ENCODE data around the gene TUBGCP4. TPM values are rescaled to one million over a fixed set of nuclear protein-coding genes. Genes with fewer than 3 reads are reported as not detected.
A peak's percentile ranks its signal among the peaks of the same experiment; 100 is the strongest.

Gene TUBGCP4
- polyA plus RNA-seq, 2 of the 4 experiments (the other 2 are of a cell fraction): 6.7 to 10.4 TPM

GRCh38 chr15:43441316-43441715 lies 70.4 kb downstream of the TUBGCP4 start:
- DNase-seq (ENCODE audit: low read depth in 1 of 2, low spot score in 1 of 2) (peak; percentile 23 to 37), FAIRE-seq (no peak)
- POLR2A ChIA-PET: interaction anchor here (1.8 kb wide), 1 partner anchor 69 kb away, joined by 10 read pairs; no protein-coding TSS in a partner anchor

GRCh38 chr15:43446344-43446743 lies 75.4 kb downstream of the TUBGCP4 start:
- no peak for ATAC-seq
- no peak for FAIRE-seq
- Histone ChIP-seq H3K27ac (no peak overlapping the region), H3K9me3 (no peaks in the 10 kb centered on the region), H3K4me1 (peaks cover 7% of the 10 kb centered on the region; the same call in 2 of the 3 replicates), H3K4me3 (no peak overlapping the region), H3K4me2 (no peak overlapping the region)
- POLR2A ChIA-PET: no interaction called here
- no peak for DNase-seq (ENCODE audit: low read depth in 1 of 2, low spot score in 1 of 2)
- WGBS (ENCODE audit: missing lambda C conversion rate): 83% methylated on average over 2 of the region's 2 CpGs
- CTCF ChIA-PET: interaction anchor here (1.1 kb wide), 1 partner anchor 9 kb away, joined by 4 read pairs; no protein-coding TSS in a partner anchor
- TF ChIP-seq RFX5 (IDR thresholded peaks at IDR 0.05) (peak; percentile 81), ZC3H11A (IDR thresholded peaks at IDR 0.05) (no peak)

More at GRCh38 chr15:43441316-43441715, 70.4 kb downstream of the TUBGCP4 start:
- no peak for TF ChIP-seq HMGXB4 (CRISPR knock-in tag; IDR thresholded peaks at IDR 0.05; ENCODE audit: borderline replicate concordance)
- TF ChIP-seq PBX3 (IDR thresholded peaks at IDR 0.05): no peak
- no peak for TF ChIP-seq MAFK (IDR thresholded peaks at IDR 0.05; ENCODE audit: partially characterized antibody)
- no peak for TF ChIP-seq RNF2 (IDR thresholded peaks at IDR 0.05; ENCODE audit: borderline replicate concordance, low read depth)
- no peak for TF ChIP-seq JUN (IDR thresholded peaks at IDR 0.05)
- TF ChIP-seq REST (IDR thresholded peaks at IDR 0.05): no peak
- no peak for TF ChIP-seq CEBPB (IDR thresholded peaks at IDR 0.05)
- peak overlapping the region; percentile 52 for H3K4me2 ChIP-seq
- no peaks in the 10 kb centered on the region for H3K9me3 ChIP-seq
- H3K4me1 ChIP-seq: peaks cover 22% of the 10 kb centered on the region
- no peak overlapping the region for H3K4me3 ChIP-seq
- ATAC-seq: peak; percentile 67 to 84; a peak in 5 of 6 replicates
- CTCF ChIA-PET: interaction anchor here (0.5 to 2.1 kb wide), 14 partner anchors 8 to 329 kb away, joined by 3 to 30 read pairs (median 4); partner anchors contain the start of gene TP53BP1
- peak overlapping the region; percentile 73 to 92 for H3K27ac ChIP-seq

- Histone ChIP-seq H3K4me3 (no peak overlapping the region), H3K9me3 (no peaks in the 10 kb centered on the region), H3K4me2 (no peak overlapping the region), H3K27ac (no peak overlapping the region), H3K4me1 (no peaks in the 10 kb centered on the region)
- DNase-seq (ENCODE audit: low read depth in 1 of 2, low spot score in 1 of 2) (no peak), ATAC-seq (no peak), FAIRE-seq (no peak)
- POLR2A ChIA-PET: no interaction called here
- CTCF ChIA-PET: interaction anchor here (1.8 kb wide), 1 partner anchor 9 kb away, joined by 8 read pairs; no protein-coding TSS in a partner anchor
- 95% methylated on average over 1 of the region's 1 CpG for WGBS (ENCODE audit: missing lambda C conversion rate)
- TF ChIP-seq MAFK (IDR thresholded peaks at IDR 0.05; ENCODE audit: partially characterized antibody) (no peak), BHLHE40 (IDR thresholded peaks at IDR 0.05; ENCODE audit: low read depth, low read length) (no peak), CEBPB (IDR thresholded peaks at IDR 0.05) (no peak), CTCF (IDR thresholded peaks at IDR 0.05) (no peak)
Measured at GRCh38 chr15:43449981-43450380, 79.1 kb downstream of the TUBGCP4 start.

Other genes starting within 250 kb of the TUBGCP4 start
- gene TMEM62, start 237.5 kb upstream of the TUBGCP4 start, polyA plus RNA-seq (2011; rRNA removed): 7.8 and 9.5 TPM in 2 replicates
- gene TMEM62, start 237.5 kb upstream of the TUBGCP4 start, polyA plus RNA-seq (2017; fragmentation: RNase III; extraction: RNeasy Plus Mini Kit Qiagen cat#74134 plus additional on column Dnase treatment): 6.9 to 7.6 TPM (median 7.5 TPM) in 3 replicates
- 44.1 and 44.8 TPM in 2 replicates for gene CCNDBP1, start 185.7 kb upstream of the TUBGCP4 start, polyA plus RNA-seq (2011; rRNA removed)
- gene CCNDBP1, start 185.7 kb upstream of the TUBGCP4 start, polyA plus RNA-seq (2017; fragmentation: RNase III; extraction: RNeasy Plus Mini Kit Qiagen cat#74134 plus additional on column Dnase treatment): 23.3 to 27.9 TPM (median 24.3 TPM) in 3 replicates
- not detected in 2 replicates for gene EPB42, start 150.1 kb upstream of the TUBGCP4 start, polyA plus RNA-seq (2011; rRNA removed)
- not detected in 3 replicates for gene EPB42, start 150.1 kb upstream of the TUBGCP4 start, polyA plus RNA-seq (2017; fragmentation: RNase III; extraction: RNeasy Plus Mini Kit Qiagen cat#74134 plus additional on column Dnase treatment)
- gene TGM5, start 104.2 kb upstream of the TUBGCP4 start, polyA plus RNA-seq (2011; rRNA removed): not detected in 2 replicates
- not detected in 3 replicates for gene TGM5, start 104.2 kb upstream of the TUBGCP4 start, polyA plus RNA-seq (2017; fragmentation: RNase III; extraction: RNeasy Plus Mini Kit Qiagen cat#74134 plus additional on column Dnase treatment)
- not detected in 2 replicates for gene TGM7, start 68.8 kb upstream of the TUBGCP4 start, polyA plus RNA-seq (2011; rRNA removed)
- not detected in 3 replicates for gene TGM7, start 68.8 kb upstream of the TUBGCP4 start, polyA plus RNA-seq (2017; fragmentation: RNase III; extraction: RNeasy Plus Mini Kit Qiagen cat#74134 plus additional on column Dnase treatment)
- gene LCMT2, start 40.5 kb upstream of the TUBGCP4 start, polyA plus RNA-seq (2011; rRNA removed): 9.7 and 12.8 TPM in 2 replicates
- gene LCMT2, start 40.5 kb upstream of the TUBGCP4 start, polyA plus RNA-seq (2017; fragmentation: RNase III; extraction: RNeasy Plus Mini Kit Qiagen cat#74134 plus additional on column Dnase treatment): 5.9 to 8.3 TPM (median 7.5 TPM) in 3 replicates
- 10.7 and 13.8 TPM in 2 replicates for gene ZSCAN29, start 58 bp upstream of the TUBGCP4 start, polyA plus RNA-seq (2011; rRNA removed)
- 12.7 to 14.4 TPM (median 13.7 TPM) in 3 replicates for gene ZSCAN29, start 58 bp upstream of the TUBGCP4 start, polyA plus RNA-seq (2017; fragmentation: RNase III; extraction: RNeasy Plus Mini Kit Qiagen cat#74134 plus additional on column Dnase treatment)
- 49.8 and 56.4 TPM in 2 replicates for gene TP53BP1, start 122.1 kb downstream of the TUBGCP4 start, polyA plus RNA-seq (2011; rRNA removed)
- 20.0 to 25.6 TPM (median 25.0 TPM) in 3 replicates for gene TP53BP1, start 122.1 kb downstream of the TUBGCP4 start, polyA plus RNA-seq (2017; fragmentation: RNase III; extraction: RNeasy Plus Mini Kit Qiagen cat#74134 plus additional on column Dnase treatment)
- gene MAP1A, start 146.5 kb downstream of the TUBGCP4 start, polyA plus RNA-seq (2011; rRNA removed): 0.43 and 0.48 TPM in 2 replicates
- gene MAP1A, start 146.5 kb downstream of the TUBGCP4 start, polyA plus RNA-seq (2017; fragmentation: RNase III; extraction: RNeasy Plus Mini Kit Qiagen cat#74134 plus additional on column Dnase treatment): 0.46 to 0.54 TPM (median 0.52 TPM) in 3 replicates
- 19.2 and 19.6 TPM in 2 replicates for gene PPIP5K1, start 219.1 kb downstream of the TUBGCP4 start, polyA plus RNA-seq (2011; rRNA removed)
- 9.3 to 9.7 TPM (median 9.5 TPM) in 3 replicates for gene PPIP5K1, start 219.1 kb downstream of the TUBGCP4 start, polyA plus RNA-seq (2017; fragmentation: RNase III; extraction: RNeasy Plus Mini Kit Qiagen cat#74134 plus additional on column Dnase treatment)
- gene CKMT1B, start 222.9 kb downstream of the TUBGCP4 start, polyA plus RNA-seq (2011; rRNA removed): 2.6 TPM in 2 replicates
- gene CKMT1B, start 222.9 kb downstream of the TUBGCP4 start, polyA plus RNA-seq (2017; fragmentation: RNase III; extraction: RNeasy Plus Mini Kit Qiagen cat#74134 plus additional on column Dnase treatment): 1.9 to 4.1 TPM (median 2.6 TPM) in 3 replicates
- 0.09 and 0.27 TPM in 2 replicates for gene STRC, start 247.7 kb downstream of the TUBGCP4 start, polyA plus RNA-seq (2011; rRNA removed)
- gene STRC, start 247.7 kb downstream of the TUBGCP4 start, polyA plus RNA-seq (2017; fragmentation: RNase III; extraction: RNeasy Plus Mini Kit Qiagen cat#74134 plus additional on column Dnase treatment): 0.07 to 0.08 TPM in 2 of 3 replicates, not detected in the other